Neural progenitor cell (in vitro differentiated cells): Measurements from ENCODE around the gene CTSC. TPM values are rescaled to one million over a fixed set of nuclear protein-coding genes. Genes with fewer than 3 reads are reported as not detected.

ENCODE experiments used
- DNase-seq: peaks from one replicate; pipeline ENCODE4 v3.0.0-alpha.2; 2016; ENCODE audit warnings: low spot score
- H2AFZ ChIP-seq: fragments of 200-600 bp; sonication (generic); replicated peaks from 2 replicates; pipeline ENCODE4 v1.6.1; 2016; ENCODE audit warnings: antibody characterized with exemption
- H3F3A ChIP-seq: fragments of 200-600 bp; sonication (generic); 2 replicates; pipeline ENCODE4 v1.6.1; 2016; ENCODE audit warnings: antibody characterized with exemption, low read depth
- H3K27ac ChIP-seq: fragments of 200-600 bp; sonication (generic); 2 replicates; pipeline ENCODE4 v1.5.1; 2016; ENCODE audit warnings: mild to moderate bottlenecking
- H3K27me3 ChIP-seq: fragments of 200-600 bp; sonication (generic); 2 replicates; pipeline ENCODE4 v1.6.1; 2016; ENCODE audit warnings: mild to moderate bottlenecking, moderate library complexity
- H3K36me3 ChIP-seq: fragments of 200-600 bp; sonication (generic); 2 replicates; pipeline ENCODE4 v1.5.1; 2016
- H3K4me1 ChIP-seq: fragments of 200-600 bp; sonication (generic); 2 replicates; pipeline ENCODE4 v1.6.1; 2016; ENCODE audit warnings: mixed run types
- H3K4me2 ChIP-seq: fragments of 200-600 bp; sonication (generic); 2 replicates; pipeline ENCODE4 v1.6.1; 2016
- H3K4me3 ChIP-seq: fragments of 200-600 bp; sonication (generic); 2 replicates; pipeline ENCODE4 v1.5.1; 2016
- H3K79me2 ChIP-seq: fragments of 200-600 bp; sonication (generic); 2 replicates; pipeline ENCODE4 v1.6.1; 2016; ENCODE audit warnings: low read depth
- H3K9ac ChIP-seq: fragments of 200-600 bp; sonication (generic); 2 replicates; pipeline ENCODE4 v1.6.1; 2016
- H3K9me3 ChIP-seq: fragments of 200-600 bp; sonication (generic); 2 replicates; pipeline ENCODE4 v1.5.1; 2016; ENCODE audit warnings: low read depth
- H4K20me1 ChIP-seq: fragments of 200-600 bp; sonication (generic); 2 replicates; pipeline ENCODE4 v1.6.1; 2016; ENCODE audit warnings: low read depth
- H3K27ac Mint-ChIP-seq: 3 replicates; pipeline ENCODE4 v1.8.0; 2021; ENCODE audit warnings: mixed read lengths
- H3K27me3 Mint-ChIP-seq: 2 replicates; pipeline ENCODE4 v1.8.0; 2022; ENCODE audit warnings: low read depth, mild to moderate bottlenecking, inconsistent platforms, moderate library complexity, mixed read lengths; ENCODE audit not compliant: insufficient read depth
- H3K36me3 Mint-ChIP-seq: 3 replicates; pipeline ENCODE4 v1.8.0; 2021; ENCODE audit warnings: mixed read lengths
- H3K4me1 Mint-ChIP-seq: 3 replicates; pipeline ENCODE4 v1.8.0; 2021; ENCODE audit warnings: mixed read lengths
- H3K4me3 Mint-ChIP-seq: 3 replicates; pipeline ENCODE4 v1.8.0; 2021; ENCODE audit warnings: mild to moderate bottlenecking, moderate library complexity, mixed read lengths
- H3K9me3 Mint-ChIP-seq: 3 replicates; pipeline ENCODE4 v1.8.0; 2020; ENCODE audit warnings: mixed read lengths
- EZH2 ChIP-seq: fragments of 200-600 bp; sonication (generic); IDR thresholded peaks from 2 replicates; pipeline ENCODE4 v1.6.1; 2017; ENCODE audit warnings: antibody characterized with exemption, mild to moderate bottlenecking, moderate library complexity
- EZH2phosphoT487 ChIP-seq: fragments of 200-600 bp; sonication (generic); IDR thresholded peaks from 2 replicates; pipeline ENCODE4 v1.6.1; 2017; ENCODE audit warnings: antibody characterized with exemption
- total RNA-seq: library from RNA; depleted of rRNA; stranded (reverse); fragments of >200 nt; gene quantifications from 2 replicates; pipeline ENCODE4 v1.2.3, GENCODE V29; 2015; ENCODE audit warnings: low replicate concordance
- TF ChIP-seq, protein P1 (sequence below): fragments of 200-600 bp; sonication (generic); IDR thresholded peaks from 2 replicates; pipeline ENCODE4 v1.5.1; 2017; ENCODE audit warnings: antibody characterized with exemption, mild to moderate bottlenecking

CTSC gene
- total RNA-seq, 1 donor from 2014 or later, result 96.4 TPM

GRCh38 chr11:88383447-88383846 lies 45.9 kb upstream of the CTSC start:
- Mint-ChIP-seq H3K27me3 (no peaks in the 10 kb centered on the region), H3K4me1 (peaks cover 10% of the 10 kb centered on the region), H3K4me3 (no peak overlapping the region), H3K36me3 (no peaks in the 10 kb centered on the region), H3K9me3 (no peaks in the 10 kb centered on the region), H3K27ac (no peak overlapping the region)
- no peak for DNase-seq
- TF ChIP-seq EZH2 (no peak), EZH2phosphoT487 (no peak)
- TF ChIP-seq, protein P1, sequence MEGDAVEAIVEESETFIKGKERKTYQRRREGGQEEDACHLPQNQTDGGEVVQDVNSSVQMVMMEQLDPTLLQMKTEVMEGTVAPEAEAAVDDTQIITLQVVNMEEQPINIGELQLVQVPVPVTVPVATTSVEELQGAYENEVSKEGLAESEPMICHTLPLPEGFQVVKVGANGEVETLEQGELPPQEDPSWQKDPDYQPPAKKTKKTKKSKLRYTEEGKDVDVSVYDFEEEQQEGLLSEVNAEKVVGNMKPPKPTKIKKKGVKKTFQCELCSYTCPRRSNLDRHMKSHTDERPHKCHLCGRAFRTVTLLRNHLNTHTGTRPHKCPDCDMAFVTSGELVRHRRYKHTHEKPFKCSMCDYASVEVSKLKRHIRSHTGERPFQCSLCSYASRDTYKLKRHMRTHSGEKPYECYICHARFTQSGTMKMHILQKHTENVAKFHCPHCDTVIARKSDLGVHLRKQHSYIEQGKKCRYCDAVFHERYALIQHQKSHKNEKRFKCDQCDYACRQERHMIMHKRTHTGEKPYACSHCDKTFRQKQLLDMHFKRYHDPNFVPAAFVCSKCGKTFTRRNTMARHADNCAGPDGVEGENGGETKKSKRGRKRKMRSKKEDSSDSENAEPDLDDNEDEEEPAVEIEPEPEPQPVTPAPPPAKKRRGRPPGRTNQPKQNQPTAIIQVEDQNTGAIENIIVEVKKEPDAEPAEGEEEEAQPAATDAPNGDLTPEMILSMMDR, result no peak
- H3K27ac ChIP-seq, result no peak overlapping the region
- no peaks in the 10 kb centered on the region for H3K79me2 ChIP-seq
- H3K36me3 ChIP-seq, result no peaks in the 10 kb centered on the region
- H2AFZ ChIP-seq, result no peak overlapping the region
- no peaks in the 10 kb centered on the region for H3K27me3 ChIP-seq
- H3F3A ChIP-seq, result no peaks in the 10 kb centered on the region
- no peaks in the 10 kb centered on the region for H3K9me3 ChIP-seq
- H3K4me2 ChIP-seq, result no peak overlapping the region
- no peaks in the 10 kb centered on the region for H3K4me1 ChIP-seq
- H3K9ac ChIP-seq, result no peak overlapping the region
- no peaks in the 10 kb centered on the region for H4K20me1 ChIP-seq
- no peak overlapping the region for H3K4me3 ChIP-seq

DNA sequence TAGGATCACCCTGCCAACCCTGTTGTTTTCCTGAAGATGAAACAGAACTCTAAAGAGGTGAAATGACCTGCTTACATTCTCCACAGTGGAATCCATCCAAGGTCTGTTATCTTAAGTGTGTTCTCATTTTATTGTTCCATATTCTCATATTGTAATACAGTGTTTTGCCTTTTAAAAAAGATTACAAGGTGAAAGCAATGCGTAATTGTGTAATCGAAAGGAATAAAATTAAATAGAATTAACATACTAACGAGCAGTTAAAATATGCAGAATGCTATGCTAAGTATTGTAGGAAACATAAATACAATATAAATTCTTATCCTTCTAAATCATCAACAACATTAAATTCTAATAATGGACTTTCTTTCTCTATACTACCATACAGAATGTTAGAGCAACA lies 41.6 kb upstream of the CTSC start:
- Histone ChIP-seq H3K9ac (no peak overlapping the region), H3K9me3 (no peaks in the 10 kb centered on the region), H3K4me3 (no peak overlapping the region), H3K4me1 (no peaks in the 10 kb centered on the region), H2AFZ (no peak overlapping the region), H3K36me3 (no peaks in the 10 kb centered on the region), H3K4me2 (no peak overlapping the region), H3F3A (no peaks in the 10 kb centered on the region), H3K79me2 (no peaks in the 10 kb centered on the region), H3K27me3 (no peaks in the 10 kb centered on the region), H4K20me1 (no peaks in the 10 kb centered on the region), H3K27ac (no peak overlapping the region)
- Mint-ChIP-seq H3K4me3 (no peak overlapping the region), H3K4me1 (peaks cover 2% of the 10 kb centered on the region), H3K36me3 (no peaks in the 10 kb centered on the region), H3K27me3 (no peaks in the 10 kb centered on the region), H3K9me3 (no peaks in the 10 kb centered on the region), H3K27ac (no peak overlapping the region)
- DNase-seq, result no peak
- TF ChIP-seq, protein P1, result no peak
- TF ChIP-seq EZH2 (no peak), EZH2phosphoT487 (no peak)

DNA sequence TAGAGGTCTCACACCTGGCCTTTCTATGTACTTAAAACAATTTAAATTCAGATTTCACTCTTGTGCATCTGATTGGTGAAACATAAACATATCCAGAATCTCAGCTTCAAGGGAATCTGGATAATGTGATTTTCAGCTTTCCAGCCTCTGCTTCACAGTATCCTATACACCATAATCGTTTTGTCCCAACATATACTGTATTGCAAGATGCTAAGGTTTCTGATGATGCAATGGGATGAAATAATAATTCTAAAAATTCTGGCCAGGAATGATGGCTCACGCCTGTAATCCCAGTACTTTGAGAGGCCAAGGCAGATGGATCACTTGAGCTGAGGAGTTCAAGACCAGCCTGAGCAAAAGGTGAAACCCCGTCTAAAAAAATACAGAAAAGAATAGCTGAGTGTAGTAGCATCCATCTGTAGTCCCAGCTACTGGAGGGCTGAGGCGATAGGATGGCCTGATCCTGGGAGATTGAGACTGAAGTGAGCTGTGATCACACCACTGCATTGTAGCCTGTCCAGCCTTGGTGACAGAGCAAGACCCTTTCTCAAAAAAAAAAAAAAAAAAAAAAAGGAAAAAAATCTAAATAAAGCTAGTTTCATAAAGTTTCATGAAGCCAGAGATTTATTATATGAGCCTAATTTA lies 41.0 kb upstream of the CTSC start:
- no peaks in the 10 kb centered on the region for H3F3A ChIP-seq
- no peaks in the 10 kb centered on the region for H3K4me1 ChIP-seq
- Mint-ChIP-seq H3K4me3 (no peak overlapping the region), H3K27ac (no peak overlapping the region), H3K27me3 (no peaks in the 10 kb centered on the region), H3K4me1 (no peaks in the 10 kb centered on the region), H3K9me3 (no peaks in the 10 kb centered on the region), H3K36me3 (no peaks in the 10 kb centered on the region)
- H2AFZ ChIP-seq, result no peak overlapping the region
- H3K9me3 ChIP-seq, result no peaks in the 10 kb centered on the region
- TF ChIP-seq EZH2 (no peak), EZH2phosphoT487 (no peak)
- TF ChIP-seq, protein P1, result no peak
- DNase-seq, result no peak
- H3K4me2 ChIP-seq, result no peak overlapping the region
- no peak overlapping the region for H3K27ac ChIP-seq
- H4K20me1 ChIP-seq, result no peaks in the 10 kb centered on the region
- no peak overlapping the region for H3K9ac ChIP-seq
- no peaks in the 10 kb centered on the region for H3K27me3 ChIP-seq
- H3K4me3 ChIP-seq, result no peak overlapping the region
- no peaks in the 10 kb centered on the region for H3K79me2 ChIP-seq
- H3K36me3 ChIP-seq, result no peaks in the 10 kb centered on the region
